H9 (cell line): ENCODE data around the gene CNDP1. TPM values are rescaled to one million over a fixed set of nuclear protein-coding genes. Genes with fewer than 3 reads are reported as not detected.

ENCODE experiments used
- DNase-seq: peaks from one replicate; pipeline ENCODE4 v3.0.0-alpha.2; 2017
- H2AFZ ChIP-seq: one replicate; pipeline ENCODE4 v1.6.1; 2013; ENCODE audit warnings: mild to moderate bottlenecking, low read length, control low read depth, moderate library complexity
- H2AK5ac ChIP-seq: 2 replicates; pipeline ENCODE4 v1.6.1; 2013; ENCODE audit warnings: low read length, control low read depth, mixed read lengths; ENCODE audit not compliant: insufficient read length
- H2BK120ac ChIP-seq: one replicate; pipeline ENCODE4 v1.6.1; 2013; ENCODE audit warnings: low read depth, mild to moderate bottlenecking, low read length, control low read depth, inconsistent platforms; ENCODE audit not compliant: poor library complexity, severe bottlenecking
- H2BK12ac ChIP-seq: 2 replicates; pipeline ENCODE4 v1.6.1; 2013; ENCODE audit warnings: low read length, control low read depth, mixed read lengths, low read depth; ENCODE audit not compliant: insufficient read length
- H2BK15ac ChIP-seq: 2 replicates; pipeline ENCODE4 v1.6.1; 2013; ENCODE audit warnings: low read depth, low read length, control low read depth
- H2BK20ac ChIP-seq: one replicate; pipeline ENCODE4 v1.6.1; 2013; ENCODE audit warnings: low read depth, mild to moderate bottlenecking, low read length, control low read depth, inconsistent platforms; ENCODE audit not compliant: poor library complexity, severe bottlenecking
- H2BK5ac ChIP-seq: 2 replicates; pipeline ENCODE4 v1.6.1; 2013; ENCODE audit warnings: low read length, control low read depth, mixed read lengths; ENCODE audit not compliant: insufficient read length
- H3K14ac ChIP-seq: 2 replicates; pipeline ENCODE4 v1.6.1; 2013; ENCODE audit warnings: low read length, control low read depth; ENCODE audit not compliant: insufficient read depth
- H3K18ac ChIP-seq: 2 replicates; pipeline ENCODE4 v1.6.1; 2013; ENCODE audit warnings: low read depth, mild to moderate bottlenecking, mixed read lengths, low read length, control low read depth; ENCODE audit not compliant: insufficient read length
- H3K23ac ChIP-seq: 2 replicates; pipeline ENCODE4 v1.6.1; 2013; ENCODE audit warnings: low read length, control low read depth, mixed read lengths, low read depth; ENCODE audit not compliant: insufficient read length
- H3K23me2 ChIP-seq: 2 replicates; pipeline ENCODE4 v1.6.1; 2013; ENCODE audit warnings: low read depth, mild to moderate bottlenecking, mixed read lengths, low read length, control low read depth; ENCODE audit not compliant: insufficient read length, poor library complexity, severe bottlenecking
- H3K27ac ChIP-seq: 2 replicates; pipeline ENCODE4 v1.5.1; 2013; ENCODE audit warnings: low read length, control low read depth, mixed read lengths, low read depth; ENCODE audit not compliant: insufficient read length
- H3K27me3 ChIP-seq: 2 replicates; pipeline ENCODE4 v1.6.1; 2013; ENCODE audit warnings: low read length, control low read depth, inconsistent platforms; ENCODE audit not compliant: insufficient read depth
- H3K4ac ChIP-seq: 2 replicates; pipeline ENCODE4 v1.6.1; 2013; ENCODE audit warnings: low read depth, mild to moderate bottlenecking, control low read depth, inconsistent platforms, low read length, moderate library complexity
- H3K4me1 ChIP-seq: 2 replicates; pipeline ENCODE4 v1.6.1; 2013; ENCODE audit warnings: low read length, control low read depth, inconsistent platforms; ENCODE audit not compliant: insufficient read depth
- H3K4me2 ChIP-seq: 2 replicates; pipeline ENCODE4 v1.6.1; 2013; ENCODE audit warnings: low read length, control low read depth, mixed read lengths; ENCODE audit not compliant: insufficient read length, insufficient read depth
- H3K56ac ChIP-seq: 2 replicates; pipeline ENCODE4 v1.6.1; 2013; ENCODE audit warnings: low read depth, mild to moderate bottlenecking, mixed read lengths, low read length, control low read depth; ENCODE audit not compliant: insufficient read length
- H3K79me1 ChIP-seq: 2 replicates; pipeline ENCODE4 v1.6.1; 2013; ENCODE audit warnings: low read depth, mild to moderate bottlenecking, moderate library complexity, low read length, control low read depth, inconsistent platforms; ENCODE audit not compliant: insufficient read depth, poor library complexity, severe bottlenecking
- H3K79me2 ChIP-seq: 2 replicates; pipeline ENCODE4 v1.6.1; 2013; ENCODE audit warnings: low read length, control low read depth, inconsistent platforms; ENCODE audit not compliant: insufficient read depth
- H3K9ac ChIP-seq: 2 replicates; pipeline ENCODE4 v1.6.1; 2013; ENCODE audit warnings: low read length, control low read depth, mixed read lengths; ENCODE audit not compliant: insufficient read length; ENCODE audit errors: extremely low read depth
- H3K9me3 ChIP-seq: one replicate; pipeline ENCODE4 v1.6.1; 2013; ENCODE audit warnings: low read depth, low read length, inconsistent platforms; ENCODE audit not compliant: control insufficient read depth
- H3T11ph ChIP-seq: one replicate; pipeline ENCODE4 v1.6.1; 2013; ENCODE audit warnings: mild to moderate bottlenecking, low read length, control low read depth, inconsistent platforms
- H4K20me1 ChIP-seq: one replicate; pipeline ENCODE4 v1.6.1; 2013; ENCODE audit not compliant: control insufficient read depth, insufficient read length, insufficient read depth
- H4K5ac ChIP-seq: 2 replicates; pipeline ENCODE4 v1.6.1; 2013; ENCODE audit warnings: low read depth, mild to moderate bottlenecking, mixed read lengths, low read length, control low read depth; ENCODE audit not compliant: insufficient read length
- H4K8ac ChIP-seq: replicated peaks from 2 replicates; pipeline ENCODE4 v1.6.1; 2013; ENCODE audit warnings: low read length, control low read depth, mixed read lengths, low read depth; ENCODE audit not compliant: insufficient read length
- H4K91ac ChIP-seq: 2 replicates; pipeline ENCODE4 v1.6.1; 2013; ENCODE audit warnings: low read depth, mild to moderate bottlenecking, moderate library complexity, mixed read lengths, low read length, control low read depth; ENCODE audit not compliant: insufficient read length
- H3K27ac Mint-ChIP-seq, 3 experiments: 2 replicates in 2 of 3; 3 replicates in 1 of 3; pipeline ENCODE4 v1.8.0; 2020 to 2021; ENCODE audit warnings: mixed read lengths in 3 of 3, mild to moderate bottlenecking in 1 of 3, moderate library complexity in 1 of 3
- H3K27me3 Mint-ChIP-seq: 2 replicates; pipeline ENCODE4 v1.8.0; 2021; ENCODE audit warnings: low read depth, mild to moderate bottlenecking, moderate library complexity, mixed read lengths
- H3K36me3 Mint-ChIP-seq, 3 experiments: 2 replicates in 2 of 3; 3 replicates in 1 of 3; pipeline ENCODE4 v1.8.0; 2020 to 2021; ENCODE audit warnings: low read depth in 3 of 3, mixed read lengths in 3 of 3; ENCODE audit not compliant: insufficient read depth in 1 of 3
- H3K4me1 Mint-ChIP-seq, 2 experiments: 2 replicates each; pipeline ENCODE4 v1.8.0; 2020; ENCODE audit warnings: mixed read lengths in 2 of 2
- H3K4me3 Mint-ChIP-seq, 2 experiments: 2 replicates in 1 of 2; 3 replicates in 1 of 2; pipeline ENCODE4 v1.8.0; 2020 to 2021; ENCODE audit warnings: mild to moderate bottlenecking in 2 of 2, mixed read lengths in 2 of 2, moderate library complexity in 1 of 2
- H3K9me3 Mint-ChIP-seq, 2 experiments: 2 replicates in 1 of 2; 3 replicates in 1 of 2; pipeline ENCODE4 v1.8.0; 2020; ENCODE audit warnings: mild to moderate bottlenecking in 2 of 2, mixed read lengths in 2 of 2, moderate library complexity in 1 of 2
- WGBS: extraction: QIAGEN DNeasy Blood & Tissue Kit; methylation state at CpG from one replicate; pipeline ENCODE4 v1.1.7; 2013; ENCODE audit warnings: missing lambda C conversion rate, low lambda C conversion rate, mixed read lengths; ENCODE audit not compliant: insufficient read length; ENCODE audit errors: extremely low coverage; 5-methylcytosine and 5-hydroxymethylcytosine counted together
- total RNA-seq: library from RNA; stranded (reverse); gene quantifications from 2 replicates; pipeline ENCODE4 v1.2.1, GENCODE V29; 2021
- TF ChIP-seq, protein P1 (sequence below): fragments of 200-600 bp; sonication (generic); conservative IDR thresholded peaks from 3 replicates; pipeline ENCODE4 v1.8.0; 2021; ENCODE audit warnings: antibody characterized with exemption, mild to moderate bottlenecking

Gene CNDP1
- total RNA-seq, 1 experiment from 2014 or later: not detected

DNA sequence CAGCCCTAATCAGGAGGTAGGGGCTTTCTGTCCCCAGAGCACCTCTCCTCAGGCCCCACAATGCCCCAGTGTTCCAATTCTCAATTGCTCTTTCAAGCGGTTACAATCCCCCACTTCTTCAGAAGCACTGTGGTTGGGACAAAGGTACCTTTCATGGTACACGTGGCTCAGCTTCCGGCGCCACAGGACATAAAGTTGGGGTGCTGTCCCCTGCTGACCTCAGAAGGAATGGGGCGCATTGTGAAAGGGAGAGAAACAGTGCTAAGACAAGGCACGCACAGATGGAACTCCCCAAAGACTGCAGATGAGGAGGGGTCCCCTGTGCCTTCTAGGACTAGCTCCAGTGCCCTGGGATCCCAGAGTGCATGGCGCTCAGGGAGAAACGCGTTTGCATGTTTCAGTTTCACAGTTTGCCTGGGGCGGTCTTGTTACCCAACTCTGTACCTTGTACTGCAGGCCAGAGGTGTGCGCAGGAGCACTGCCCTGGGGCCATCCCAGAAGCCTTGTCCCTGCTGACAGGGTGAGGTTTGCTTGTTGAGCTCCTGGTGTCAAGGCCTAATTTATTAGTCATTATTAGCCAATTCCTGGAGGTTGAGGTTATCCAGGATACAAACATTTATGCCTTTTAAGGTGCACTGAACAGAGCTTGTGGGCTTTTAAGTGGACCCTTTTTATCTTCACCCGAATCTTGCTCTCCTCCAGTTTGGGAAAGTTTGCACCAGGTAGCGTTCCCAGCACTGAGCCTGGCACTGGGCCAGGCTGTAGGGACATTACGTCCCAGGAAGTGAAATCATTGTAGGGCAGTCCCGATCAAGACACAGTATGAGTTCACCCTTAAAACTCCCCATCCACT lies 7.6 kb downstream of the CNDP1 start:
- no peak overlapping the region for H2BK15ac ChIP-seq
- H4K91ac ChIP-seq: no peak overlapping the region
- H3K4me2 ChIP-seq: no peak overlapping the region
- Mint-ChIP-seq H3K36me3 (no peaks in the 10 kb centered on the region; a peak in 3 of 7 replicates), H3K4me1 (no peaks in the 10 kb centered on the region), H3K4me3 (no peak overlapping the region), H3K9me3 (peaks cover 0 to 9% of the 10 kb centered on the region in 2 experiments; a peak in 4 of 5 replicates), H3K27ac (no peak overlapping the region; a peak in 1 of 7 replicates), H3K27me3 (peaks cover 14% of the 10 kb centered on the region)
- H4K20me1 ChIP-seq: no peaks in the 10 kb centered on the region
- TF ChIP-seq, protein P1, sequence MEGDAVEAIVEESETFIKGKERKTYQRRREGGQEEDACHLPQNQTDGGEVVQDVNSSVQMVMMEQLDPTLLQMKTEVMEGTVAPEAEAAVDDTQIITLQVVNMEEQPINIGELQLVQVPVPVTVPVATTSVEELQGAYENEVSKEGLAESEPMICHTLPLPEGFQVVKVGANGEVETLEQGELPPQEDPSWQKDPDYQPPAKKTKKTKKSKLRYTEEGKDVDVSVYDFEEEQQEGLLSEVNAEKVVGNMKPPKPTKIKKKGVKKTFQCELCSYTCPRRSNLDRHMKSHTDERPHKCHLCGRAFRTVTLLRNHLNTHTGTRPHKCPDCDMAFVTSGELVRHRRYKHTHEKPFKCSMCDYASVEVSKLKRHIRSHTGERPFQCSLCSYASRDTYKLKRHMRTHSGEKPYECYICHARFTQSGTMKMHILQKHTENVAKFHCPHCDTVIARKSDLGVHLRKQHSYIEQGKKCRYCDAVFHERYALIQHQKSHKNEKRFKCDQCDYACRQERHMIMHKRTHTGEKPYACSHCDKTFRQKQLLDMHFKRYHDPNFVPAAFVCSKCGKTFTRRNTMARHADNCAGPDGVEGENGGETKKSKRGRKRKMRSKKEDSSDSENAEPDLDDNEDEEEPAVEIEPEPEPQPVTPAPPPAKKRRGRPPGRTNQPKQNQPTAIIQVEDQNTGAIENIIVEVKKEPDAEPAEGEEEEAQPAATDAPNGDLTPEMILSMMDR: no peak
- no peaks in the 10 kb centered on the region for H3K79me2 ChIP-seq
- WGBS: no CpG with 5 or more reads among the region's 15 CpGs
- no peak overlapping the region for H2AK5ac ChIP-seq
- no peak overlapping the region for H2BK12ac ChIP-seq
- H3K27ac ChIP-seq: no peak overlapping the region
- H3K27me3 ChIP-seq: no peaks in the 10 kb centered on the region
- no peak overlapping the region for H3K56ac ChIP-seq
- no peaks in the 10 kb centered on the region for H3K9me3 ChIP-seq
- H4K5ac ChIP-seq: no peak overlapping the region
- no peak overlapping the region for H3K14ac ChIP-seq
- H3K79me1 ChIP-seq: no peaks in the 10 kb centered on the region
- no peak overlapping the region for H3K23ac ChIP-seq
- no peak overlapping the region for H4K8ac ChIP-seq
- H3K23me2 ChIP-seq: no peaks in the 10 kb centered on the region
- DNase-seq: no peak
- H3K18ac ChIP-seq: no peak overlapping the region
- no peak overlapping the region for H2AFZ ChIP-seq
- no peaks in the 10 kb centered on the region for H3K4me1 ChIP-seq
- no peak overlapping the region for H3T11ph ChIP-seq
- H2BK20ac ChIP-seq: no peak overlapping the region
- no peak overlapping the region for H3K9ac ChIP-seq
- no peak overlapping the region for H2BK5ac ChIP-seq
- no peak overlapping the region for H2BK120ac ChIP-seq
- H3K4ac ChIP-seq: no peak overlapping the region
